NOMO-1 treated with dmso at 0.1 percent for 144 hours (cell line): ENCODE data around the gene CR1.
"Not testable (repeated sequence)": the region's sequence is repeated elsewhere in the genome, so short reads cannot be mapped to it uniquely, and the experiment has no call there.

ENCODE experiments used
- DNase-seq: peaks from one replicate; lab custom pipeline; 2025; ENCODE audit not compliant: unreplicated experiment; lab: John Stamatoyannopoulos, UW

The CR1 gene

GRCh38 chr1:207581496-207582153, 85.7 kb downstream of the CR1 start:
- DNase-seq: no peak

- DNase-seq: not testable (repeated sequence)
These were observed 93.5 kb downstream of the CR1 start for GRCh38 chr1:207589506-207589905.

DNA sequence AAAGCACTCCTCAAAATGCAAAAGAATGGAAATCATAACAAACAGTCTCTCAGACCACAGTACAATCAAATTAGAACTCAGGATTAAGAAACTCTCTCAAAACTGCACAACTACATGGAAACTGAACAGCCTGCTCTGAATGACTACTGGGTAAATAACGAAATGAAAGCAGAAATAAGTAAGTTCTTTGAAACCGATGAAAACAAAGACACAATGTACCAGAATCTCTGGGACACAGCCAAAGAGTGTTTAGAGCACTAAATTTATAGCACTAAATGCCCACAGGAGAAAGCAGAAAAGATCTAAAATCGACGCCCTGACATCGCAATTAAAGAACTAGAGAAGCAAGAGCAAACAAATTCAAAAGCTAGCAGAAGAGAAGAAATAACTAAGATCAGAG, 95.2 kb downstream of the CR1 start:
- DNase-seq: not testable (repeated sequence)

DNA sequence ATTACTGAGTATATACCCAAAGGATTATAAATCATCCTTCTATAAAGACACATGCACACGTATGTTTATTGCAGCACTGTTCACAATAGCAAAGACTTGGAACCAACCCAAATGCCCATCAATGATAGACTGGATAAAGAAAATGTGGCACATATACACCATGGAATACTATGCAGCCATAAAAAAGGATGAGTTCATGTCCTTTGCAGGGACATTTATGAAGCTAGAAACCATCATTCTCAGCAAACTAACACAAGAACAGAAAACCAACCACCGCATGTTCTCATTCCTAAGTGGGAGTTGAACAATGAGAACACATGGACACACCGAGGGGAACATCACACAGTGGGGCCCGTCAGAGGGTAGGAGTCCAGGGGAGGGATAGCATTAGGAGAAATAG, 98.1 kb downstream of the CR1 start:
- not testable (repeated sequence) for DNase-seq

- DNase-seq: no peak
These were observed 107.8 kb downstream of the CR1 start for GRCh38 chr1:207603777-207604176.

DNA sequence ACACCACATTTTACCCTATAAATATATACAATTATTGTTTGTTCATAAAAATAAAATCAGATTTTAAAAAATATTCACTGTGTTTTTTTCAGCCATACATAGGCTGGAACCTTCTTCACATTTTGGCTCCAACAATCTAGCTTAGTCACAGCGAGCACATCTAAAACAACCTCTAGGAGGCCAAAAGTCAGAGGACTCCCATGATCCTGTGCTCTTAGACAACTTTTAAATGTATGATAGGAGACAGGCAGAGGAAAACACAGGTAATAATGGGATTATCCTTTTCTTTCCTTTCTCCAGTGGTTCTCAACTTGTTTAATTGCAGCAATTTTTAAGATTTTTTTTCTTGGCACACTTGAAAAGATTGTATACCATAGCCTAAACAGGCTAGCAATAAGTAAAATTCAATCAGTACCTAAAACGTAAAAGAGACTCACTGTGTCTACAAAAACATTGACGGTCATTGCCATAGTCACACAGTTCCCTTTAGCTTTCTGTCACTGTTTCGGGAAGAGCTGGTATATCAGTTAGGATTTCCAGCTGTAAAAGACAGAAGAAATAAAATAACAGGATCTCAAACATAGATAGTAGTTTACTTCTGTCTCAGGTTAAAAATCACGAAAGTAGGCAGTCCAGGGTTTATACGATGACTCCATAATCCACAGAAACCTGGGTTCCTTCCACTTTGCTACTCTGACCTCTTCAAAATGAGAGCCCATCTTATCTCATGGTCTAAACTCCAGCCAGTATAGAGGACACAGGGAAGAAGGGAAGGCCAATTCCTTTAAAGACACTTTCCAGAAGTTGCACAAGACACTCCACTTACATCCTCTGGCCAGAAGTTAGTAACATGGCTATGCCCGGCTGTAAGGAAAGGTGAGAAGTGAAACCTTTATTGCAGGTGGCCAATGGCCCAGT, 109.7 kb downstream of the CR1 start:
- DNase-seq: no peak

- no peak for DNase-seq
These were observed 110.4 kb downstream of the CR1 start for GRCh38 chr1:207606362-207606755.

DNA sequence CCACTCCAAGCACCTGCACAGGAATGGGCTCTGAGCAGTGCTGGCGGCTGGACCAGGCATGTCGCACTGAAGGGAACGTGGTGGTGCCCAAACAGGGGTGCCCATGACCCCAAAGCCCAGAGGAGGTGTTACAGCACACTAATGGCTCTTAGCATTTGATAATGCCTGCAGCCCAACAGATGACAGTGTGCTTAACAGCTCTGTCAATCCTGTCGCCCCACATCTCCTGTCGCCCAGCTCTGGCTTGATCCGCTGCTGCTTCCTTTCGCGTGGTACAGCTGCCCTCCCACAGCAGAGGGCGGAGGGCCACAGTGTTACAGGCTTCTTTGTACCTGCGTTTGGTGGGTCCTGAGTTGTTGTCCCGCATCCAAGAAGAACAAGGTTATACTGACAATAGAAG, 116.8 kb downstream of the CR1 start:
- no peak for DNase-seq

DNA sequence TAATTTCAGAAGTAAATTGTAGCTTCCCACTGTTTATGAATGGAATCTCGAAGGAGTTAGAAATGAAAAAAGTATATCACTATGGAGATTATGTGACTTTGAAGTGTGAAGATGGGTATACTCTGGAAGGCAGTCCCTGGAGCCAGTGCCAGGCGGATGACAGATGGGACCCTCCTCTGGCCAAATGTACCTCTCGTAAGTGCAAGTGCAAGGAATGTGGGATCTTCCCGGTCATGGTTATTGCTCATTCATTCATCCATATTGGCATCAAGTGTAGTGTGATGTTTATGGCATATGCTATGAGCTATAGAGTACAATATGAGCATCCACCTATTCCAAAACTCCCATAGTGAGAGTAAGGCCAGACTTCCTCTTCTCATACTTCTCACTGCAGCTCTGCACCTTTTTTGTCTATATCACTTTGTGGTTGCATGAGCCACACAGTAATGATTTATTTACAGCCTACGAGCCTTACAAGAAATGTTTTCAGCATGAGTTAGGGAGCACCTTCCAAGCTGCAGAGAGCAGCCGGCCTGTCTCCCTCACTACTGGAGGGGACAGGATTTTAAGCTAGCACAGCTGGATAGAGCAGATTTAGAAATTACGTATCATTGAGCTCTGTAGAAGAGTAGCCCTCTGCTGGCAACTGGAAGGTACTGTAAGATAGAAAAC, 124.0 kb downstream of the CR1 start:
- peak; percentile 17 for DNase-seq

DNA sequence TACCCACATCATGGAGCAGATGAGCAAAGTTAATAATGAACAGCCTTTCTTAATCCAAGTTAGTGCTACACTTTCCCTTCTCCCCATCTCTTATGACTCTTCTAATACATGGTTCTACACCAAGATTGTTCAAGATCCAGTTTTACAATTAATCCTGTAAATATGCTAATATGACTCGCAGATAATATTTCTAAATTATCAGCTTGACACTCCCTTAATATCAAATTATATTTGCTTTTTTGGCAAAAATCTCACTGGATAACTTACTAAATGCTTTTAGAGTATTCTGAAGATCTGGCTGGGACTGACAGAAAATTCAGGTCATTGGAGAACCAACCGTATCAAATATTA, 124.6 kb downstream of the CR1 start:
- DNase-seq: no peak

GRCh38 chr1:207625504-207626071, 129.6 kb downstream of the CR1 start:
- not testable (repeated sequence) for DNase-seq

- DNase-seq: no peak
These were observed 131.0 kb downstream of the CR1 start for GRCh38 chr1:207626972-207627337.

GRCh38 chr1:207627496-207627895, 131.5 kb downstream of the CR1 start:
- no peak for DNase-seq

- no peak for DNase-seq
These were observed 132.8 kb downstream of the CR1 start for GRCh38 chr1:207628776-207629175.

- DNase-seq: no peak
These were observed 135.2 kb downstream of the CR1 start for GRCh38 chr1:207631137-207631536.

- no peak for DNase-seq
These were observed 137.3 kb downstream of the CR1 start for GRCh38 chr1:207633226-207633625.

DNA sequence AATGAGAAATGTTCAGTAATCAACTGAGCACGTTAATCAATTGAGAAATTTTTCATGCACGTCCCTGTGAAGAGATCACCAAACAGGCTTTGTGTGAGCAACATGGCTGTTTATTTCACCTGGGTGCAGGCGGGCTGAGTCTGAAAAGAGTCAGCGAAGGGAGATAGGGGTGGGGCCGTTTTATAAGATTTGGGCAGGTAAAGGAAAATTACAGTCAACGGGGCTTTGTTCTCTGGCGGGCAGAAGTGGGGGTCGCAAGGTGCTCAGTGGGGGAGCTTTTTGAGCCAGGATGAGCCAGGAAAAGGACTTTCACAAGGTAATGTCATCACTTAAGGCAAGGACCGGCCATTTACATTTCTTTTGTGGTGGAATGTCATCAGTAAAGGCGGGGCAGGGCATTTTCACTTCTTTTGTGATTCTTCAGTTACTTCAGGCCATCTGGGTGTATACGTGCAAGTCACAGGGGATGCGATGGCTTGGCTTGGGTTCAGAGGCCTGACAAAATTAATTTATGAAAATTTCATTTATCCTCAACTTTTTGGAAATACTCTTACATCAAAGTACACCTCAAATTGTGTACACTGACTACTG, 137.8 kb downstream of the CR1 start:
- DNase-seq: not testable (repeated sequence)

DNA sequence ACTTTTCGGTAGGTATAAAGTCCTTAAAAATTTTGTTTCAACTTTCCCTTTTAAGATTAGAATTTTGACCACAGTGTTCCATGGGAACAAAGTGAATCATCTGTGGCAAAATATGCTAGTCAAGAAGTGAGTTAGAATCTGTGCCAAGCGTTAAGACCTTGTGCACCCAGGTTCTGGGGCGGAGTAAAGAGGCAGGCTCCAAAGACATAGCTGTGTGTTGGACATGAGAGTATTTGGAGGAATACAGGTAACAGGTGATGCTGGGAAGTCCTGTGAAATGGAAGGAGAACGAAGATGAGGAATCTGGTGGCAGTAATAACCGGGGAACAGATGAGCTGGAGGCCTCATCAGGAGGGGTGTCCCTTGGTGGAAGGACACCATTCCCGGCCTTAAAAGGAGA, 138.3 kb downstream of the CR1 start:
- DNase-seq: not testable (repeated sequence)

DNA sequence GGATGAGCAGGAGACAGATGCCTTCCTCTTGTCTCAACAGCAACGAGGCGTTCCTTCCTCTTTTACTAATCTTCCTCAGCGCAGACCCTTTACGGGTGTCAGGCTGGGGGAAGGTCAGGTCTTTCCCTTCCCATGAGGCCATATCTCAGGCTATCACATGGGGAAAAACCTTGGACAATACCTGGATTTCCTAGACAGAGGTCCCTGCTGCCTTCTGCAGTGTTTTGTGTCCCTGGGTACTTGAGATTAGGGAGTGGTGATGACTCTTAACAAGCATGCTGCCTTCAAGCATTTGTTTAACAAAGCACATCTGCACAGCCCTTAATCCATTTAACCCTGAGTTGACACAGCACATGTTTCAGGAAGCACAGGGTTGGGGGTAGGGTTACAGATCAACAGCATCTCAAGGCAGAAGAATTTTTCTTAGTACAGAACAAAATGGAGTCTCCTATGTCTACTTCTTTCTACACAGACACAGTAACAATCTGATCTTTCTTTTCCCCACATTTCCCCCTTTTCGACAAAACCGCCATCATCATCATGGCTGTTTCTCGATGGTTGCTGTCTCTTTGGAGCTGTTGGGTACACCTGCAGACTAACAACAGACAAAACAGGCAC, 139.7 kb downstream of the CR1 start:
- not testable (repeated sequence) for DNase-seq

GRCh38 chr1:207638487-207639145, 142.7 kb downstream of the CR1 start:
- not testable (repeated sequence) for DNase-seq
